Measurements from ENCODE around the gene TERT. TPM values are rescaled to one million over a fixed set of nuclear protein-coding genes. Genes with fewer than 3 reads are reported as not detected.

TERT gene
- total RNA-seq, 4 donors from 2014 or later = not detected

GRCh38 chr5:1257363-1257762 lies 37.5 kb downstream of the TERT start:
- Histone ChIP-seq H3K36me3 (no peaks in the 10 kb centered on the region), H3K9me3 (peaks cover 5% of the 10 kb centered on the region), H3K4me3 (no peak overlapping the region), H3K4me1 (no peaks in the 10 kb centered on the region), H3K27ac (no peak overlapping the region), H3K27me3 (peaks cover 10% of the 10 kb centered on the region)
- 84% methylated on average over 17 of the region's 17 CpGs for WGBS
- no peak for DNase-seq (ENCODE audit: low spot score in 2 of 2)
- no peak for TF ChIP-seq POLR2AphosphoS5 (IDR thresholded peaks at IDR 0.05)
- TF ChIP-seq EP300 (IDR thresholded peaks at IDR 0.05) = no peak
- TF ChIP-seq POLR2A (IDR thresholded peaks at IDR 0.05) = no peak
- TF ChIP-seq, protein P1, sequence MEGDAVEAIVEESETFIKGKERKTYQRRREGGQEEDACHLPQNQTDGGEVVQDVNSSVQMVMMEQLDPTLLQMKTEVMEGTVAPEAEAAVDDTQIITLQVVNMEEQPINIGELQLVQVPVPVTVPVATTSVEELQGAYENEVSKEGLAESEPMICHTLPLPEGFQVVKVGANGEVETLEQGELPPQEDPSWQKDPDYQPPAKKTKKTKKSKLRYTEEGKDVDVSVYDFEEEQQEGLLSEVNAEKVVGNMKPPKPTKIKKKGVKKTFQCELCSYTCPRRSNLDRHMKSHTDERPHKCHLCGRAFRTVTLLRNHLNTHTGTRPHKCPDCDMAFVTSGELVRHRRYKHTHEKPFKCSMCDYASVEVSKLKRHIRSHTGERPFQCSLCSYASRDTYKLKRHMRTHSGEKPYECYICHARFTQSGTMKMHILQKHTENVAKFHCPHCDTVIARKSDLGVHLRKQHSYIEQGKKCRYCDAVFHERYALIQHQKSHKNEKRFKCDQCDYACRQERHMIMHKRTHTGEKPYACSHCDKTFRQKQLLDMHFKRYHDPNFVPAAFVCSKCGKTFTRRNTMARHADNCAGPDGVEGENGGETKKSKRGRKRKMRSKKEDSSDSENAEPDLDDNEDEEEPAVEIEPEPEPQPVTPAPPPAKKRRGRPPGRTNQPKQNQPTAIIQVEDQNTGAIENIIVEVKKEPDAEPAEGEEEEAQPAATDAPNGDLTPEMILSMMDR (IDR thresholded peaks at IDR 0.05) = no peak

- no peak overlapping the region for H3K27ac ChIP-seq
- 81% methylated on average over 21 of the region's 23 CpGs for WGBS
- no peaks in the 10 kb centered on the region for H3K36me3 ChIP-seq
- no peaks in the 10 kb centered on the region for H3K9me3 ChIP-seq
- no peak overlapping the region for H3K4me3 ChIP-seq
- peaks cover 10% of the 10 kb centered on the region for H3K27me3 ChIP-seq
- TF ChIP-seq, protein P1 (IDR thresholded peaks at IDR 0.05) = no peak
- TF ChIP-seq EP300 (IDR thresholded peaks at IDR 0.05) (no peak), POLR2AphosphoS5 (IDR thresholded peaks at IDR 0.05) (no peak), POLR2A (IDR thresholded peaks at IDR 0.05) (no peak)
- no peak for DNase-seq (ENCODE audit: low spot score in 2 of 2)
- no peaks in the 10 kb centered on the region for H3K4me1 ChIP-seq
Measured at GRCh38 chr5:1256776-1257175, 38.1 kb downstream of the TERT start.

DNA sequence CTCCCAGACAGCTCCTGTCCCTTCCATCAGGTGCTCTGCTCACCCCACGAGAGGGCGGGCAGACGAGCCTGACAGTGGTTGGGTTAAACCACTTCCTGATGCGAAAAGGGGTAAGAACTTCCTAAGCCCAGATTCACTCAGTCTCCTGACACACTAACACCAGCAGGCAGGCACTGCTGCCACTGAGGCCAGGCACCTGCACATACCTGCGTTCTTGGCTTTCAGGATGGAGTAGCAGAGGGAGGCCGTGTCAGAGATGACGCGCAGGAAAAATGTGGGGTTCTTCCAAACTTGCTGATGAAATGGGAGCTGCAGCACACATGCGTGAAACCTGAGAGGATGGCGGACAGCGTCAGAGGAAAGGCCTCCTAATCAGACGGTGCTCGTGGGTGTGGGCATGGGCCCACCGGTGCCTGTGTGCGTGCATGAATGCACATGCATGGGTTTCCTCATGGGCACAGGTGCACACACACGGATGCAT lies 39.7 kb downstream of the TERT start:
- no peak for DNase-seq (ENCODE audit: low spot score in 2 of 2)
- TF ChIP-seq, protein P1 (IDR thresholded peaks at IDR 0.05) = no peak
- no peak for TF ChIP-seq EP300 (IDR thresholded peaks at IDR 0.05)
- no peak for TF ChIP-seq POLR2AphosphoS5 (IDR thresholded peaks at IDR 0.05)
- TF ChIP-seq POLR2A (IDR thresholded peaks at IDR 0.05) = no peak
- Histone ChIP-seq H3K27me3 (peaks cover 16% of the 10 kb centered on the region), H3K27ac (no peak overlapping the region), H3K36me3 (no peaks in the 10 kb centered on the region), H3K4me3 (no peak overlapping the region), H3K4me1 (no peaks in the 10 kb centered on the region), H3K9me3 (no peaks in the 10 kb centered on the region)
- 64% methylated on average over 15 of the region's 16 CpGs for WGBS

DNA sequence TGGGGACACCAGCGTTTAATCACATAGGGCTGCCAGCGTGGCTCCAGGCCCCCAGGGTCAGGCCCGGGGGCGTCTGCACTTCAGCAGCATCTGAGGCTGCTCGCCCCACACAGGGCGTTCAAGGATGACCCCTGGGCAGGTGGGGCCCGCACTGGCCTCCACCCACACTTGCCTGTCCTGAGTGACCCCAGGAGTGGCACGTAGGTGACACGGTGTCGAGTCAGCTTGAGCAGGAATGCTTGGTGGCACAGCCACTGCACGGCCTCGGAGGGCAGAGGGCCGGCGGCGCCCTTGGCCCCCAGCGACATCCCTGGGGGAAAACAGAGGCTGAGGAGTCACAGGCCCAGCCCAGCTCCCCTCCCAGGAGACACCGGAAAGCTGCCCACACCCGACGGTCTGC lies 40.7 kb downstream of the TERT start:
- no peak for TF ChIP-seq EP300 (IDR thresholded peaks at IDR 0.05)
- TF ChIP-seq, protein P1 (IDR thresholded peaks at IDR 0.05) = no peak
- TF ChIP-seq POLR2A (IDR thresholded peaks at IDR 0.05) = no peak
- no peak for TF ChIP-seq POLR2AphosphoS5 (IDR thresholded peaks at IDR 0.05)
- H3K27ac ChIP-seq = no peak overlapping the region
- DNase-seq (ENCODE audit: low spot score in 2 of 2) = no peak
- peaks cover 23% of the 10 kb centered on the region for H3K27me3 ChIP-seq
- no peaks in the 10 kb centered on the region for H3K36me3 ChIP-seq
- no peak overlapping the region for H3K4me3 ChIP-seq
- H3K4me1 ChIP-seq = no peaks in the 10 kb centered on the region
- H3K9me3 ChIP-seq = no peaks in the 10 kb centered on the region
- WGBS = 85% methylated on average over 12 of the region's 19 CpGs

GRCh38 chr5:1253456-1254105 lies 41.3 kb downstream of the TERT start:
- WGBS = 92% methylated on average over 5 of the region's 33 CpGs
- Histone ChIP-seq H3K27me3 (peaks cover 24% of the 10 kb centered on the region), H3K36me3 (no peaks in the 10 kb centered on the region), H3K9me3 (no peaks in the 10 kb centered on the region), H3K4me3 (no peak overlapping the region), H3K4me1 (no peaks in the 10 kb centered on the region), H3K27ac (no peak overlapping the region)
- TF ChIP-seq POLR2AphosphoS5 (IDR thresholded peaks at IDR 0.05) (no peak), POLR2A (IDR thresholded peaks at IDR 0.05) (no peak), EP300 (IDR thresholded peaks at IDR 0.05) (no peak)
- TF ChIP-seq, protein P1 (IDR thresholded peaks at IDR 0.05) = no peak
- DNase-seq (ENCODE audit: low spot score in 2 of 2) = no peak
